WTC11 (cell line): ENCODE results near the gene ESM1. TPM values are rescaled to one million over a fixed set of nuclear protein-coding genes. Genes with fewer than 3 reads are reported as not detected.

Source experiments
- ATAC-seq: fragments of 200-7000 bp; cut with Tn5 transposase; 2 replicates; pipeline ENCODE4 v1.10.0; 2021; ENCODE audit warnings: mild to moderate bottlenecking, moderate library complexity
- CTCF ChIA-PET: fragments of 300-600 bp; sonication (Branson Sonifier 250); formaldehyde crosslinking; loops from one replicate; lab custom pipeline; 2021; ENCODE audit warnings: antibody characterized with exemption; lab: Charles Lee
- POLR2A ChIA-PET: fragments of 350-600 bp; sonication (Branson Sonifier 250); formaldehyde crosslinking; loops from one replicate; lab custom pipeline; 2021; ENCODE audit warnings: antibody characterized with exemption; lab: Charles Lee
- DNase-seq: peaks from one replicate; pipeline ENCODE4 v3.0.0; 2021; ENCODE audit warnings: low spot score
- H3K27ac Mint-ChIP-seq: 2 replicates; pipeline ENCODE4 v1.8.0; 2021; ENCODE audit warnings: mixed read lengths
- H3K27me3 Mint-ChIP-seq: 2 replicates; pipeline ENCODE4 v1.8.0; 2021; ENCODE audit warnings: low read depth, mild to moderate bottlenecking, moderate library complexity, mixed read lengths
- H3K36me3 Mint-ChIP-seq: 2 replicates; pipeline ENCODE4 v1.8.0; 2021; ENCODE audit warnings: mixed read lengths
- H3K4me1 Mint-ChIP-seq: 2 replicates; pipeline ENCODE4 v1.8.0; 2022; ENCODE audit warnings: mixed read lengths
- H3K4me3 Mint-ChIP-seq: 2 replicates; pipeline ENCODE4 v1.8.0; 2021; ENCODE audit warnings: mild to moderate bottlenecking, moderate library complexity, mixed read lengths
- H3K9me3 Mint-ChIP-seq: 2 replicates; pipeline ENCODE4 v1.8.0; 2021; ENCODE audit warnings: mixed read lengths
- ATF1 ChIP-seq: sonication (generic); formaldehyde crosslinking; IDR thresholded peaks from 2 replicates; pipeline ENCODE4 v1.8.1; 2023; ENCODE audit warnings: mild to moderate bottlenecking, moderate library complexity, missing genetic modification reagents
- CREM ChIP-seq: sonication (generic); formaldehyde crosslinking; IDR thresholded peaks from 2 replicates; pipeline ENCODE4 v1.8.1; 2022; ENCODE audit warnings: mild to moderate bottlenecking, missing genetic modification reagents, moderate library complexity
- ELF4 ChIP-seq: sonication (generic); formaldehyde crosslinking; IDR thresholded peaks from 2 replicates; pipeline ENCODE4 v1.8.1; 2022; ENCODE audit warnings: low read depth, mild to moderate bottlenecking, moderate library complexity, missing genetic modification reagents
- EMX1 ChIP-seq: fragments of 250-450 bp; sonication (Bioruptor Pico); IDR thresholded peaks from 2 replicates; pipeline ENCODE4 v1.8.0; 2021; ENCODE audit warnings: mild to moderate bottlenecking
- FOXJ3 ChIP-seq: sonication (generic); formaldehyde crosslinking; IDR thresholded peaks from 2 replicates; pipeline ENCODE4 v1.9.0; 2021; ENCODE audit warnings: missing genetic modification reagents, mild to moderate bottlenecking, borderline replicate concordance
- FOXP1 ChIP-seq: sonication (generic); formaldehyde crosslinking; IDR thresholded peaks from 2 replicates; pipeline ENCODE4 v1.8.0; 2022; ENCODE audit warnings: missing genetic modification reagents, mild to moderate bottlenecking, moderate library complexity, borderline replicate concordance
- HMGA2 ChIP-seq: fragments of 250-450 bp; sonication (Bioruptor Pico); IDR thresholded peaks from 2 replicates; pipeline ENCODE4 v1.4.0; 2021; ENCODE audit warnings: mild to moderate bottlenecking, moderate library complexity
- NFE2L1 ChIP-seq: sonication (generic); formaldehyde crosslinking; IDR thresholded peaks from 2 replicates; pipeline ENCODE4 v1.8.1; 2023; ENCODE audit warnings: missing genetic modification reagents
- NR1H2 ChIP-seq: sonication (generic); formaldehyde crosslinking; IDR thresholded peaks from 2 replicates; pipeline ENCODE4 v1.9.0; 2021; ENCODE audit warnings: mild to moderate bottlenecking, moderate library complexity, missing genetic modification reagents
- NR2C2 ChIP-seq: sonication (generic); formaldehyde crosslinking; IDR thresholded peaks from 2 replicates; pipeline ENCODE4 v1.8.0; 2022; ENCODE audit warnings: mild to moderate bottlenecking, missing genetic modification reagents
- OVOL2 ChIP-seq: fragments of 250-450 bp; sonication (Bioruptor Pico); IDR thresholded peaks from 2 replicates; pipeline ENCODE4 v1.9.0; 2021; ENCODE audit warnings: mild to moderate bottlenecking, borderline replicate concordance
- PRRX2 ChIP-seq: fragments of 250-450 bp; sonication (Bioruptor Pico); IDR thresholded peaks from 2 replicates; pipeline ENCODE4 v1.8.0; 2021; ENCODE audit warnings: mild to moderate bottlenecking
- SMAD3 ChIP-seq: sonication (generic); formaldehyde crosslinking; IDR thresholded peaks from 2 replicates; pipeline ENCODE4 v1.8.0; 2022; ENCODE audit warnings: missing genetic modification reagents, mild to moderate bottlenecking, borderline replicate concordance
- SMAD4 ChIP-seq: sonication (generic); formaldehyde crosslinking; IDR thresholded peaks from 2 replicates; pipeline ENCODE4 v1.8.0; 2022; ENCODE audit warnings: mild to moderate bottlenecking, missing genetic modification reagents
- total RNA-seq: library from RNA; stranded (reverse); gene quantifications from 3 replicates; pipeline ENCODE4 v1.2.3, GENCODE V29; 2021
- TF ChIP-seq, protein P1 (sequence below): fragments of 250-450 bp; sonication (Bioruptor Pico); conservative IDR thresholded peaks from 2 replicates; pipeline ENCODE4 v1.9.0; 2021; ENCODE audit warnings: mild to moderate bottlenecking
- TF ChIP-seq, protein P2 (sequence below): sonication (generic); formaldehyde crosslinking; IDR thresholded peaks from 2 replicates; pipeline ENCODE4 v1.8.0; 2022; ENCODE audit warnings: mild to moderate bottlenecking, missing genetic modification reagents
- TF ChIP-seq, protein P3 (sequence below): fragments of 250-450 bp; sonication (Bioruptor Pico); IDR thresholded peaks from 2 replicates; pipeline ENCODE4 v2.1.2; 2022; ENCODE audit warnings: mild to moderate bottlenecking, moderate library complexity
- TF ChIP-seq, protein P4 (sequence below): sonication (generic); formaldehyde crosslinking; conservative IDR thresholded peaks from 2 replicates; pipeline ENCODE4 v1.8.1; 2022; ENCODE audit warnings: mild to moderate bottlenecking, missing genetic modification reagents
- TF ChIP-seq, protein P5 (sequence below): sonication (generic); formaldehyde crosslinking; IDR thresholded peaks from 2 replicates; pipeline ENCODE4 v1.8.0; 2023; ENCODE audit warnings: missing genetic modification reagents
- TF ChIP-seq, protein P6 (sequence below): fragments of 250-450 bp; sonication (Bioruptor Pico); IDR thresholded peaks from 2 replicates; pipeline ENCODE4 v1.8.0; 2021; ENCODE audit warnings: mild to moderate bottlenecking
- TF ChIP-seq, protein P7 (sequence below): fragments of 200-600 bp; IDR thresholded peaks from 2 replicates; pipeline ENCODE4 v1.8.0; 2022; ENCODE audit warnings: antibody characterized with exemption

ESM1 gene
- total RNA-seq, 1 experiment from 2014 or later, result not detected

DNA sequence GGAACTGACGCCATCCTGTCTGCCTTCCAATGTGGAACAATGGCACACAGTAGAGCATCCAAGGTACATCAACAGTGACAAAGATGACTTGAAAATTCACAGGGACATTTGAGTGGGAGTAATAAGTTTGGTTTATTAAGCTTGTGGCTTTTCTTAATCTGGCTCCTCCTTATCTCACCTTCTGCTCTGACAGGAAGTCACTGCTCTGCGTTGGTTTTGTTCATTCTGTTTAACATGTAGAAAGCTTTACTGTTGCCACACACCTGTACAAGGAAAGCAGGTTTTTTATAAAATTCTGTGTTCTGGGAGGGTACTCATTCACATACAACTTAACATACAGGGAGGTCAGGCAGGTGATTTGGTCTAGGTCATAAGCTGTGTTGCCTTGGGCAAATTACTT, 37.1 kb upstream of the ESM1 start:
- no peaks in the 10 kb centered on the region for H3K36me3 Mint-ChIP-seq
- no peak overlapping the region; the same call in 1 of the 2 replicates for H3K27ac Mint-ChIP-seq
- H3K4me3 Mint-ChIP-seq, result no peak overlapping the region
- POLR2A ChIA-PET, result no interaction called here
- TF ChIP-seq ELF4 (CRISPR knock-in tag), result no peak
- no peak for TF ChIP-seq EMX1 (CRISPR knock-in tag)
- TF ChIP-seq, protein P1, sequence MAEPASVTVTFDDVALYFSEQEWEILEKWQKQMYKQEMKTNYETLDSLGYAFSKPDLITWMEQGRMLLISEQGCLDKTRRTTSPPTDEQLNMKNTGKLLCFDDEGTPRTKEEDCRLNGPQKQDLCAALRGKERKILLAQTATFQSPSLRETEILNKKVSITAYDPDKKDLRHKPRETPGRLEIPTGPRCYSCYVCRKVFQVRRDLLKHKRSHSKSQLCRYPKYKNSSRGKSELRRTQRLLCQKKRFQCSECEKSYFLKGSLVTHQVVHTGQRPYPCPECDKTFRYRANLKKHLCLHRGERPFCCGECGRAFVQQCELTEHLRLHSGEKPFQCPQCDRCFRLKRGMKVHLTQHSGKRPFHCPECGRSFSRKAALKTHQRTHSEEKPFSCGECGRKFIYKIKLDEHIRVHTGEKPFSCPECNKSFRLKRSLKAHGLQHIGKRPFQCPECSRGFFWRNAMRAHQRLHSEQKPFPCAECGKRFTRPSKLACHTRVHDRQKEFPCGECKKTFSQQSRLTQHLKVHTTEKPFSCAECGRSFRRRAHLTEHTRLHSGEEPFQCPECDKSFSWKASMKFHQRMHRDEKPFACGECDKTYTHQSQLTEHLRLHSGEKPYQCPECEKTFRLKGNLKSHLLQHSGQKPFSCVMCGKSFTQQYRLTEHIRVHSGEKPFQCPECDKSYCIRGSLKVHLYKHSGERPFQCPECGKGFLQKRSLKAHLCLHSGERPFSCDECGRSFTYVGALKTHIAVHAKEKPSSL (CRISPR knock-in tag), result no peak
- TF ChIP-seq NR1H2 (CRISPR knock-in tag), result no peak
- no peak for TF ChIP-seq CREM (CRISPR knock-in tag)
- peaks cover 7% of the 10 kb centered on the region for H3K4me1 Mint-ChIP-seq
- CTCF ChIA-PET, result interaction anchor here (3.0 kb wide), 1 partner anchor 14 kb away, joined by 10 read pairs; no protein-coding TSS in a partner anchor
- ATAC-seq (no peak), DNase-seq (no peak)
- no peaks in the 10 kb centered on the region for H3K9me3 Mint-ChIP-seq
- H3K27me3 Mint-ChIP-seq, result no peaks in the 10 kb centered on the region

DNA sequence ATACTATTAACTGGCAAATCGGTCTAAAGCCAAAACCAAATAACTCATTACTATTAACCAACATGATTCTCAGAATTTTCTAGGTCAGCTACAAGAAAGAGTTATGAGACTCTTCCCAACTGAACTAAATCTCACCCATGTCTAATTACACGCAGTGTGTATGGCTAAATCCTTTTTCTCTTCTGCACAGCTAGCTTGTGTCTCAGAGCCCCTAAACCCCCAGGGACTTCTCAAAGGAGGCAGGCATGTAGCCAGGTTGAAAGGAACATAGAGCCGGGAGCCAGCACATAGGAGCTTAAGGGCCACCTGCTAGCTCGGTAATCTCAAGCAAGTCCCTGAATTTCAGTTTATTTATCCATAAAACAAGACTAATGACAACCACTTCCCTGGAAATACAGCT, 36.4 kb upstream of the ESM1 start:
- ATAC-seq (no peak), DNase-seq (no peak)
- ChIA-PET CTCF (interaction anchor here (3.0 kb wide), 1 partner anchor 15 kb away, joined by 10 read pairs; no protein-coding TSS in a partner anchor), POLR2A (no interaction called here)
- Mint-ChIP-seq H3K4me1 (peaks cover 7% of the 10 kb centered on the region), H3K4me3 (no peak overlapping the region), H3K36me3 (no peaks in the 10 kb centered on the region), H3K27me3 (no peaks in the 10 kb centered on the region), H3K9me3 (peaks cover 4% of the 10 kb centered on the region), H3K27ac (no peak overlapping the region)
- TF ChIP-seq, protein P2, sequence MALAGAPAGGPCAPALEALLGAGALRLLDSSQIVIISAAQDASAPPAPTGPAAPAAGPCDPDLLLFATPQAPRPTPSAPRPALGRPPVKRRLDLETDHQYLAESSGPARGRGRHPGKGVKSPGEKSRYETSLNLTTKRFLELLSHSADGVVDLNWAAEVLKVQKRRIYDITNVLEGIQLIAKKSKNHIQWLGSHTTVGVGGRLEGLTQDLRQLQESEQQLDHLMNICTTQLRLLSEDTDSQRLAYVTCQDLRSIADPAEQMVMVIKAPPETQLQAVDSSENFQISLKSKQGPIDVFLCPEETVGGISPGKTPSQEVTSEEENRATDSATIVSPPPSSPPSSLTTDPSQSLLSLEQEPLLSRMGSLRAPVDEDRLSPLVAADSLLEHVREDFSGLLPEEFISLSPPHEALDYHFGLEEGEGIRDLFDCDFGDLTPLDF (CRISPR knock-in tag), result no peak
- TF ChIP-seq, protein P3, sequence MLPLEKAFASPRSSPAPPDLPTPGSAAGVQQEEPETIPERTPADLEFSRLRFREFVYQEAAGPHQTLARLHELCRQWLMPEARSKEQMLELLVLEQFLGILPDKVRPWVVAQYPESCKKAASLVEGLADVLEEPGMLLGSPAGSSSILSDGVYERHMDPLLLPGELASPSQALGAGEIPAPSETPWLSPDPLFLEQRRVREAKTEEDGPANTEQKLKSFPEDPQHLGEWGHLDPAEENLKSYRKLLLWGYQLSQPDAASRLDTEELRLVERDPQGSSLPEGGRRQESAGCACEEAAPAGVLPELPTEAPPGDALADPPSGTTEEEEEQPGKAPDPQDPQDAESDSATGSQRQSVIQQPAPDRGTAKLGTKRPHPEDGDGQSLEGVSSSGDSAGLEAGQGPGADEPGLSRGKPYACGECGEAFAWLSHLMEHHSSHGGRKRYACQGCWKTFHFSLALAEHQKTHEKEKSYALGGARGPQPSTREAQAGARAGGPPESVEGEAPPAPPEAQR (CRISPR knock-in tag), result no peak

DNA sequence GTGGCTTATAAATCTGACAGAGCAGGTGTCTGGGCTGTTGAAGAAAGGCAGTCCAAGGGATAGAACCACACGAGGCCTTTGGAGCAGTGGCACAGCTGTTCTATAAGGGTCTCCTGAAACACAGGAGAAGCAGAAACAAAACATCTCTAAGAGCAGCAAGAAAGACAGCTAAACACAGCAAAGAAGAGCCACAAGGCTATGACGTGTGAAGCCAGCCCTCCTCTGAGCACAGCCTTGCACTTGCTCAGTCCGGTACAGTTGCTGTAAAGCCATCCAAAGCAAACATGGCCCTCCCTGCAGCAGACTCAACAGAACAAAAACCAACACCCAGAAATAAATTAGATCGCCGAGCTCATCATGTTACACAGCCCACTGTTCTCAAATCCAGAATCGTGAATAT, 36.0 kb upstream of the ESM1 start:
- ChIA-PET CTCF (interaction anchor here (1.1 to 3.0 kb wide), 3 partner anchors 15 to 77 kb away, joined by 4 to 10 read pairs (median 6); no protein-coding TSS in a partner anchor), POLR2A (no interaction called here)
- Mint-ChIP-seq H3K4me1 (peaks cover 7% of the 10 kb centered on the region), H3K4me3 (no peak overlapping the region), H3K27me3 (peaks cover 1% of the 10 kb centered on the region; the same call in 1 of the 2 replicates), H3K36me3 (peaks cover 1% of the 10 kb centered on the region; the same call in 1 of the 2 replicates), H3K27ac (no peak overlapping the region), H3K9me3 (peaks cover 8% of the 10 kb centered on the region)
- DNase-seq (no peak), ATAC-seq (peak; percentile 36; the same call in 1 of the 2 replicates)
- TF ChIP-seq SMAD4 (CRISPR knock-in tag) (no peak), SMAD3 (CRISPR knock-in tag) (no peak), NR2C2 (no peak), FOXP1 (CRISPR knock-in tag) (no peak), FOXJ3 (no peak), PRRX2 (CRISPR knock-in tag) (no peak), ATF1 (CRISPR knock-in tag) (no peak), OVOL2 (CRISPR knock-in tag) (no peak), NFE2L1 (no peak), HMGA2 (CRISPR knock-in tag) (no peak)
- TF ChIP-seq, protein P4, sequence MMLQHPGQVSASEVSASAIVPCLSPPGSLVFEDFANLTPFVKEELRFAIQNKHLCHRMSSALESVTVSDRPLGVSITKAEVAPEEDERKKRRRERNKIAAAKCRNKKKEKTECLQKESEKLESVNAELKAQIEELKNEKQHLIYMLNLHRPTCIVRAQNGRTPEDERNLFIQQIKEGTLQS (CRISPR knock-in tag), result no peak
- TF ChIP-seq, protein P1 (CRISPR knock-in tag), result no peak
- TF ChIP-seq, protein P5, sequence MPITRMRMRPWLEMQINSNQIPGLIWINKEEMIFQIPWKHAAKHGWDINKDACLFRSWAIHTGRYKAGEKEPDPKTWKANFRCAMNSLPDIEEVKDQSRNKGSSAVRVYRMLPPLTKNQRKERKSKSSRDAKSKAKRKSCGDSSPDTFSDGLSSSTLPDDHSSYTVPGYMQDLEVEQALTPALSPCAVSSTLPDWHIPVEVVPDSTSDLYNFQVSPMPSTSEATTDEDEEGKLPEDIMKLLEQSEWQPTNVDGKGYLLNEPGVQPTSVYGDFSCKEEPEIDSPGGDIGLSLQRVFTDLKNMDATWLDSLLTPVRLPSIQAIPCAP (CRISPR knock-in tag), result no peak
- TF ChIP-seq, protein P6, sequence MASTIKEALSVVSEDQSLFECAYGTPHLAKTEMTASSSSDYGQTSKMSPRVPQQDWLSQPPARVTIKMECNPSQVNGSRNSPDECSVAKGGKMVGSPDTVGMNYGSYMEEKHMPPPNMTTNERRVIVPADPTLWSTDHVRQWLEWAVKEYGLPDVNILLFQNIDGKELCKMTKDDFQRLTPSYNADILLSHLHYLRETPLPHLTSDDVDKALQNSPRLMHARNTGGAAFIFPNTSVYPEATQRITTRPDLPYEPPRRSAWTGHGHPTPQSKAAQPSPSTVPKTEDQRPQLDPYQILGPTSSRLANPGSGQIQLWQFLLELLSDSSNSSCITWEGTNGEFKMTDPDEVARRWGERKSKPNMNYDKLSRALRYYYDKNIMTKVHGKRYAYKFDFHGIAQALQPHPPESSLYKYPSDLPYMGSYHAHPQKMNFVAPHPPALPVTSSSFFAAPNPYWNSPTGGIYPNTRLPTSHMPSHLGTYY (CRISPR knock-in tag), result no peak
- TF ChIP-seq, protein P7, sequence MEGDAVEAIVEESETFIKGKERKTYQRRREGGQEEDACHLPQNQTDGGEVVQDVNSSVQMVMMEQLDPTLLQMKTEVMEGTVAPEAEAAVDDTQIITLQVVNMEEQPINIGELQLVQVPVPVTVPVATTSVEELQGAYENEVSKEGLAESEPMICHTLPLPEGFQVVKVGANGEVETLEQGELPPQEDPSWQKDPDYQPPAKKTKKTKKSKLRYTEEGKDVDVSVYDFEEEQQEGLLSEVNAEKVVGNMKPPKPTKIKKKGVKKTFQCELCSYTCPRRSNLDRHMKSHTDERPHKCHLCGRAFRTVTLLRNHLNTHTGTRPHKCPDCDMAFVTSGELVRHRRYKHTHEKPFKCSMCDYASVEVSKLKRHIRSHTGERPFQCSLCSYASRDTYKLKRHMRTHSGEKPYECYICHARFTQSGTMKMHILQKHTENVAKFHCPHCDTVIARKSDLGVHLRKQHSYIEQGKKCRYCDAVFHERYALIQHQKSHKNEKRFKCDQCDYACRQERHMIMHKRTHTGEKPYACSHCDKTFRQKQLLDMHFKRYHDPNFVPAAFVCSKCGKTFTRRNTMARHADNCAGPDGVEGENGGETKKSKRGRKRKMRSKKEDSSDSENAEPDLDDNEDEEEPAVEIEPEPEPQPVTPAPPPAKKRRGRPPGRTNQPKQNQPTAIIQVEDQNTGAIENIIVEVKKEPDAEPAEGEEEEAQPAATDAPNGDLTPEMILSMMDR, result no peak
